HG02870 (cell line): Measurements from ENCODE around the gene COL20A1.

Experiments used
- ATAC-seq: cut with Tn5 transposase; IDR thresholded peaks from one replicate; pipeline ENCODE4 v1.9.1; 2021; ENCODE audit warnings: mild to moderate bottlenecking, moderate library complexity; ENCODE audit not compliant: unreplicated experiment

Gene COL20A1

GRCh38 chr20:63260521-63260920 is 32.5 kb upstream of the COL20A1 start:
- no peak for ATAC-seq

GRCh38 chr20:63261060-63261794 is 31.8 kb upstream of the COL20A1 start:
- ATAC-seq, result no peak

- no peak for ATAC-seq
Observed at GRCh38 chr20:63261795-63262528, 31.0 kb upstream of the COL20A1 start.

GRCh38 chr20:63262836-63263235 is 30.1 kb upstream of the COL20A1 start:
- no peak for ATAC-seq

GRCh38 chr20:63264000-63264399 is 29.0 kb upstream of the COL20A1 start:
- no peak for ATAC-seq

- no peak for ATAC-seq
Observed at GRCh38 chr20:63264519-63264918, 28.5 kb upstream of the COL20A1 start.

- ATAC-seq, result no peak
Observed at GRCh38 chr20:63265891-63266515, 27.0 kb upstream of the COL20A1 start.

GRCh38 chr20:63267691-63268090 is 25.3 kb upstream of the COL20A1 start:
- no peak for ATAC-seq

GRCh38 chr20:63268256-63268655 is 24.7 kb upstream of the COL20A1 start:
- ATAC-seq, result no peak

GRCh38 chr20:63268671-63269439 is 24.1 kb upstream of the COL20A1 start:
- ATAC-seq, result no peak

GRCh38 chr20:63269724-63270123 is 23.3 kb upstream of the COL20A1 start:
- ATAC-seq, result no peak

GRCh38 chr20:63270606-63271325 is 22.2 kb upstream of the COL20A1 start:
- no peak for ATAC-seq

GRCh38 chr20:63272105-63273058 is 20.6 kb upstream of the COL20A1 start, which contains the start of gene ARFGAP1:
TSS of gene ARFGAP1 (plus strand) at chr20:63272813. CDS start at chr20:63275581, 2,768 bp downstream.
- ATAC-seq, result peak; percentile 84

GRCh38 chr20:63273059-63273579 is 19.9 kb upstream of the COL20A1 start:
- no peak for ATAC-seq

GRCh38 chr20:63273635-63274380 is 19.2 kb upstream of the COL20A1 start:
- ATAC-seq, result no peak

- ATAC-seq, result no peak
Observed at GRCh38 chr20:63274381-63275228, 18.4 kb upstream of the COL20A1 start.

- no peak for ATAC-seq
Observed at GRCh38 chr20:63275825-63276224, 17.2 kb upstream of the COL20A1 start.
